Medulla oblongata (tissue), 1 donor: ENCODE measurements around the gene GPR3.

Source experiments
- DNase-seq: peaks from one replicate; pipeline ENCODE4 v3.0.0-alpha.2; 2015; ENCODE audit errors: extremely low spot score

The GPR3 gene

GRCh38 chr1:27392096-27392777, at the start of gene GPR3:
GPR3 (plus strand) TSS chr1:27392622; CDS start chr1:27393799, 1,177 bp downstream.
- peak; percentile 84 for DNase-seq

- DNase-seq = no peak
Observed at GRCh38 chr1:27342778-27343638, 49.4 kb upstream of the GPR3 start.

GRCh38 chr1:27343639-27344025, 48.8 kb upstream of the GPR3 start:
- no peak for DNase-seq

- no peak for DNase-seq
Observed at GRCh38 chr1:27345272-27345671, 47.1 kb upstream of the GPR3 start.

GRCh38 chr1:27346357-27346756, 46.1 kb upstream of the GPR3 start:
- DNase-seq = no peak

- no peak for DNase-seq
Observed at GRCh38 chr1:27346991-27347624, 45.3 kb upstream of the GPR3 start.

- DNase-seq = no peak
Observed at GRCh38 chr1:27348861-27349783, 43.3 kb upstream of the GPR3 start.

GRCh38 chr1:27349784-27350662, 42.4 kb upstream of the GPR3 start:
- DNase-seq = no peak

- DNase-seq = no peak
Observed at GRCh38 chr1:27350663-27351540, 41.5 kb upstream of the GPR3 start.

GRCh38 chr1:27351541-27352107, 40.8 kb upstream of the GPR3 start:
- no peak for DNase-seq

GRCh38 chr1:27353166-27353565, 39.3 kb upstream of the GPR3 start:
- no peak for DNase-seq

GRCh38 chr1:27353629-27354028, 38.8 kb upstream of the GPR3 start:
- no peak for DNase-seq

- DNase-seq = no peak
Observed at GRCh38 chr1:27355683-27356082, 36.7 kb upstream of the GPR3 start.

- DNase-seq = no peak
Observed at GRCh38 chr1:27356277-27356618, 36.2 kb upstream of the GPR3 start.

GRCh38 chr1:27356619-27357280, 35.7 kb upstream of the GPR3 start:
- no peak for DNase-seq

GRCh38 chr1:27357281-27358037, 35.0 kb upstream of the GPR3 start:
- DNase-seq = peak; percentile 47

- no peak for DNase-seq
Observed at GRCh38 chr1:27358038-27358927, 34.1 kb upstream of the GPR3 start.
